HL-60 (cell line): ENCODE data around the gene MLLT10.
"Not testable (repeated sequence)": the region's sequence is repeated elsewhere in the genome, so short reads cannot be mapped to it uniquely, and the experiment has no call there.

Experiments used
- DNase-seq, 2 experiments: peaks; one replicate each; pipeline ENCODE4 v3.0.0-alpha.2; 2010 to 2020; ENCODE audit warnings: low read depth in 1 of 2, low spot score in 1 of 2
- H3K27ac ChIP-seq: fragments of 250-450 bp; sonication (Bioruptor Pico); replicated peaks from 2 replicates; pipeline ENCODE4 v1.5.1; 2020; ENCODE audit warnings: mild to moderate bottlenecking, moderate library complexity
- H3K27me3 ChIP-seq: fragments of 250-450 bp; sonication (Bioruptor Pico); 2 replicates; pipeline ENCODE4 v1.5.1; 2021; ENCODE audit warnings: mild to moderate bottlenecking, moderate library complexity; ENCODE audit not compliant: insufficient read depth, poor library complexity, severe bottlenecking
- H3K4me3 ChIP-seq: replicated peaks from 2 replicates; pipeline ENCODE4 v1.5.1; 2011; ENCODE audit warnings: mild to moderate bottlenecking, control low read depth, low read length; ENCODE audit not compliant: insufficient read depth
- GABPA ChIP-seq: IDR thresholded peaks from 2 replicates; pipeline ENCODE4 v1.6.1; 2012; ENCODE audit warnings: low read depth
- POLR2AphosphoS5 ChIP-seq: IDR thresholded peaks from 2 replicates; pipeline ENCODE4 v1.6.1; 2012; ENCODE audit warnings: low read depth
- SPI1 ChIP-seq: IDR thresholded peaks from 2 replicates; pipeline ENCODE4 v1.6.1; 2012; ENCODE audit warnings: low read depth, mild to moderate bottlenecking, borderline replicate concordance
- TF ChIP-seq, protein P1 (sequence below): IDR thresholded peaks from 2 replicates; pipeline ENCODE4 v1.6.1; 2012; ENCODE audit warnings: low read depth; ENCODE audit not compliant: insufficient replicate concordance
- TF ChIP-seq, protein P2 (sequence below): IDR thresholded peaks from one replicate; pipeline ENCODE4 v1.5.1; 2011; ENCODE audit warnings: low read length, control low read depth, inconsistent platforms; ENCODE audit not compliant: insufficient read depth

MLLT10 gene

DNA sequence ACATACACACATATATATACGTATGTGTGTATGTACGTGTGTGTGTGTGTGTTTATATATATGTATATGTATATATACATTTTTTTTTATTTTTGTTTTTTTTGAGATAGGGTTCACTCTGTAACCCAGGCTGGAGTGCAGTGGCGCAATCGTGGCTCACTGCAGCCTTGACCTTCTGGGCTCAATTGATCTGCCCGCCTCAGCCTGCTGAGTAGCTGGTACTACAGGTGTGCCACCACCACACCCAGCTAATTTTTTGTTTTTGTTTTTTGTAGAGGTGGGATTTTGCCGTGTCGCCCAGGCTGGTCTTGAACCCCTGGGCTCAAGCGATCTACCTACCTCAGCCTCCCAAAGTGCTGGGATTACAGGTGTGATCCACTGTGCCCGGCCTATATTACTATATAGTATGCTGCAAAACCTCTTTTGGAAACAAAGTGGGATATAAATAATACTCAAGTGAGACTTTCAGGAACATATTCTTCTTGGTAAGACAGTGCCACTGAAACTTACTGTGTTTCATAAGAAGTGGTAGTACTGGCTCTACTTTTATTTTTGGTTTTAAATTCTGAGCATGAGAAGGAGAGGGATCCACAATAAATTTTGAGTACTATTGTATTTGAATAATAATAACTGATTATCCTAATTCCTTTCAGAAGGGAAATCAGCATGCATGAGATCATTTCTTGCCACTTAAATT is 51.0 kb downstream of the MLLT10 start:
- no peak for DNase-seq
- Histone ChIP-seq H3K27ac (no peak overlapping the region), H3K4me3 (no peak overlapping the region), H3K27me3 (no peaks in the 10 kb centered on the region)
- no peak for TF ChIP-seq GABPA
- TF ChIP-seq SPI1, result no peak
- TF ChIP-seq, protein P1, sequence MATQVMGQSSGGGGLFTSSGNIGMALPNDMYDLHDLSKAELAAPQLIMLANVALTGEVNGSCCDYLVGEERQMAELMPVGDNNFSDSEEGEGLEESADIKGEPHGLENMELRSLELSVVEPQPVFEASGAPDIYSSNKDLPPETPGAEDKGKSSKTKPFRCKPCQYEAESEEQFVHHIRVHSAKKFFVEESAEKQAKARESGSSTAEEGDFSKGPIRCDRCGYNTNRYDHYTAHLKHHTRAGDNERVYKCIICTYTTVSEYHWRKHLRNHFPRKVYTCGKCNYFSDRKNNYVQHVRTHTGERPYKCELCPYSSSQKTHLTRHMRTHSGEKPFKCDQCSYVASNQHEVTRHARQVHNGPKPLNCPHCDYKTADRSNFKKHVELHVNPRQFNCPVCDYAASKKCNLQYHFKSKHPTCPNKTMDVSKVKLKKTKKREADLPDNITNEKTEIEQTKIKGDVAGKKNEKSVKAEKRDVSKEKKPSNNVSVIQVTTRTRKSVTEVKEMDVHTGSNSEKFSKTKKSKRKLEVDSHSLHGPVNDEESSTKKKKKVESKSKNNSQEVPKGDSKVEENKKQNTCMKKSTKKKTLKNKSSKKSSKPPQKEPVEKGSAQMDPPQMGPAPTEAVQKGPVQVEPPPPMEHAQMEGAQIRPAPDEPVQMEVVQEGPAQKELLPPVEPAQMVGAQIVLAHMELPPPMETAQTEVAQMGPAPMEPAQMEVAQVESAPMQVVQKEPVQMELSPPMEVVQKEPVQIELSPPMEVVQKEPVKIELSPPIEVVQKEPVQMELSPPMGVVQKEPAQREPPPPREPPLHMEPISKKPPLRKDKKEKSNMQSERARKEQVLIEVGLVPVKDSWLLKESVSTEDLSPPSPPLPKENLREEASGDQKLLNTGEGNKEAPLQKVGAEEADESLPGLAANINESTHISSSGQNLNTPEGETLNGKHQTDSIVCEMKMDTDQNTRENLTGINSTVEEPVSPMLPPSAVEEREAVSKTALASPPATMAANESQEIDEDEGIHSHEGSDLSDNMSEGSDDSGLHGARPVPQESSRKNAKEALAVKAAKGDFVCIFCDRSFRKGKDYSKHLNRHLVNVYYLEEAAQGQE, result no peak
- TF ChIP-seq, protein P2, sequence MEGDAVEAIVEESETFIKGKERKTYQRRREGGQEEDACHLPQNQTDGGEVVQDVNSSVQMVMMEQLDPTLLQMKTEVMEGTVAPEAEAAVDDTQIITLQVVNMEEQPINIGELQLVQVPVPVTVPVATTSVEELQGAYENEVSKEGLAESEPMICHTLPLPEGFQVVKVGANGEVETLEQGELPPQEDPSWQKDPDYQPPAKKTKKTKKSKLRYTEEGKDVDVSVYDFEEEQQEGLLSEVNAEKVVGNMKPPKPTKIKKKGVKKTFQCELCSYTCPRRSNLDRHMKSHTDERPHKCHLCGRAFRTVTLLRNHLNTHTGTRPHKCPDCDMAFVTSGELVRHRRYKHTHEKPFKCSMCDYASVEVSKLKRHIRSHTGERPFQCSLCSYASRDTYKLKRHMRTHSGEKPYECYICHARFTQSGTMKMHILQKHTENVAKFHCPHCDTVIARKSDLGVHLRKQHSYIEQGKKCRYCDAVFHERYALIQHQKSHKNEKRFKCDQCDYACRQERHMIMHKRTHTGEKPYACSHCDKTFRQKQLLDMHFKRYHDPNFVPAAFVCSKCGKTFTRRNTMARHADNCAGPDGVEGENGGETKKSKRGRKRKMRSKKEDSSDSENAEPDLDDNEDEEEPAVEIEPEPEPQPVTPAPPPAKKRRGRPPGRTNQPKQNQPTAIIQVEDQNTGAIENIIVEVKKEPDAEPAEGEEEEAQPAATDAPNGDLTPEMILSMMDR, result no peak
- TF ChIP-seq POLR2AphosphoS5, result no peak

DNA sequence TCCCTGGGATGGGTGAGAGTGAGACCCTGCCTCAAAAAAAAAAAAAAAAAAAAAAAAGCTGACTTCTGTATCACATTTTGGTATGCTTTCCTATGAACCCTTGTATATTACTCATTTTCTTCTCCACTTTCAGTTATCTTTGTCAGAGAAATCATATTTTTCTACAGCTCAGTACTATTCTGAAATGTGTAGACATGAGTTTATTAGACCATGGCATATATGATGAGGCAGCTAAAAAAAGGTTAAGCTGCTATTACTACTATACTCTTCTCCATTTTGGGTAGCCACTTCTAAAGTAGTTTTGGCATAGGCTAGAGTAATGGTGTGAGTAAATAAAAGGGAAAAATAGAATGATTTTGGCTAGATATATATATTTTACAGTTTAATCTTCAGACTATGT is 53.4 kb downstream of the MLLT10 start:
- no peak for DNase-seq
- Histone ChIP-seq H3K27ac (no peak overlapping the region), H3K4me3 (no peak overlapping the region), H3K27me3 (no peaks in the 10 kb centered on the region)
- no peak for TF ChIP-seq GABPA
- TF ChIP-seq, protein P1, result no peak
- no peak for TF ChIP-seq SPI1
- TF ChIP-seq, protein P2, result no peak
- TF ChIP-seq POLR2AphosphoS5, result no peak

DNA sequence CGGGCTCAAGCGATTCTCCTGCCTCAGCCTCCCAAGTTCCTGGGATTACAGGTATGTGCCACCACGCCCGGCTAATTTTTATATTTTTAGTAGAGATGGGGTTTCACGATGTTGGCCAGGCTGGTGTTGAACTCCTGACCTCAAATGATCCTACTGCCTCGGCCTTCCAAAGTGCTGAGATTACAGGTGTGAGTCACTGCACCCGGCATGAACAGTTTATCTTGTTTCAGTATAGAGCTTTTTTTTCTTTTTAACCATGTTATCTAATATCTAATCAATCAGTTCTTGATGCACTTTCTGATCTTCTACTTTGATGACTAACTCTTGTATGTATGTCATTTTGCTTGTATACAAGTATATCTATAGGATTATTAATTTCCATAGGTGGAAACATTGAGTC is 54.1 kb downstream of the MLLT10 start:
- H3K27ac ChIP-seq, DNase-seq, H3K27me3 ChIP-seq, H3K4me3 ChIP-seq: not testable (repeated sequence)

DNA sequence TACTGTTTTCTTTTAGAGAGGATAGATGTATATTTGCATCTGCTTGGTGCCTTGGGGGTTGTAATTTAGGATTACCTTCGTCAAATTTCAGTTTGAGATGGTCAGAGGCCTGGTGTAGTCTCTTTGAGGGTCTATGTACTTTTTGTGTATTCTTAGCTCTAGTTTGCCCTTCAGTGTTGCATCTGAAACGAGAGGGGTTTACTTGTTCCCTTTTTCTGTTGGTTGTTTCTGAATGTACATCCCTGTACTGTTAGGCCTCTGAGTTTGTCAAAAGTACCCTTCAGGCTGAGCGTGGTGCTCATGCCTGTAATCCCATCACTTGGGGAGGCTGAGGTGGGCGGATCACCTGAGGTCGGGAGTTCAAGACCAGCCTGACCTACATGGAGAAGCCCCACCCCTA is 60.0 kb downstream of the MLLT10 start:
- no peak overlapping the region for H3K27ac ChIP-seq
- no peaks in the 10 kb centered on the region for H3K27me3 ChIP-seq
- H3K4me3 ChIP-seq, result no peak overlapping the region
- TF ChIP-seq, protein P1, result no peak
- TF ChIP-seq POLR2AphosphoS5 (no peak), SPI1 (no peak), GABPA (no peak)
- TF ChIP-seq, protein P2, result no peak
- no peak for DNase-seq
